Measurements from ENCODE around the gene ASXL3.

The ASXL3 gene

GRCh38 chr18:33665187-33665586 lies 87.2 kb downstream of the ASXL3 start:
- DNase-seq = no peak

- no peak for DNase-seq
Observed at GRCh38 chr18:33665641-33666040, 87.6 kb downstream of the ASXL3 start.

GRCh38 chr18:33666915-33667314 lies 88.9 kb downstream of the ASXL3 start:
- DNase-seq = no peak

DNA sequence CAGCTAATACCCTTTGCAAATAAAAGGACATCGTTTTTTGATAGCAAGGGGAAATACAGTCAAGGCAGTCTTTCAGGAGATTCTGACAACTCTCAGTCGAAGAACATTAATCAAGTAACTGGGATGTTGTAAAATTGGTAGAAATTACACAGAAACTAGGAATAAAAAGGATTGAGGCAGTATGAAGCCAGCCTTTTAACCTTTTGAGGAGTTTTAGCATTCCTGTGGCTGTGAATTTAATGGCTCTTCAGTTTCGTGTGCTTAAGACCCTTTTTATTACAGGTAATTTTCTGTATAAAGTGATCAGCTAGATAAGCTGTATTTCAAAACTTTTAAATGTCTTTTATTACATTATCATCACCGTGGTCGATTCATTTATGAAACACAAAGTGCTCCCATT lies 91.6 kb downstream of the ASXL3 start:
- DNase-seq = no peak

DNA sequence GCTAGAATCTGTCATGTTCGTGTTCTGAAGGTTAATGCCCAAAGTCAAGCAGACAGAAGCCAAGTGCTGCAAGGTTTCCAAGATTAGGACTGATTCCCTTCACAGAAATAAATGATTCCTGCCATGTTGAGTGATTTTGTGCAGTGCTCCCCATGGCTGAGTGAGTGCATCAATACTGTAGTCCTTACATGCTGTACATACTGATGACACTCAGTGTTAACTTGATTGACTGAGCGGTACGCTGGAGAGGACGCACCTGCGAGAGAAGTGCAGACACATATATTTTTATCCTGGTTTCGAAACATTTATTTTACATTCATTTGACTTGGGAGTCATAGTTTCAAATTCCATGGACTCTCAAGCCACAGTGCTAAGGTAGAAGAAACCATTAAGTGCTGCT lies 92.0 kb downstream of the ASXL3 start:
- DNase-seq = no peak

DNA sequence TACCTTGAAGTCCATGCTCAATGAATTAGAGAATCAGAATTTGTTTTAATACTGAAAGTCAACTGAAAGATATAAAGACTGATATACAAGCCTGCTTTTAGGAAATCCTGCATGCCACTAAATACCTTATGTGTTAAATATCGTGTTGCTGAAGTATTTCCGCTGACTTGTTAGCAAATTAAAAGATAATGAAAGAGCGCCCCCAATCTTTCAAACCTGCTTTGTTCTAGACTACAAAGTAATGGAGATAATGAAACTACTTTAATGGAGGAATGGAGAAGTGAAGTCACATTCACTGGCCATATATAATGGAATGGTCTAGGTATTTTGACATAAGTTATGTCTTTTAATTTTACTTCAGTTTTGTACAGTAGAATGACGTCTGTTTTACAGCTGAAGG lies 95.7 kb downstream of the ASXL3 start:
- DNase-seq = no peak

- DNase-seq = no peak
Observed at GRCh38 chr18:33676593-33676992, 98.6 kb downstream of the ASXL3 start.

DNA sequence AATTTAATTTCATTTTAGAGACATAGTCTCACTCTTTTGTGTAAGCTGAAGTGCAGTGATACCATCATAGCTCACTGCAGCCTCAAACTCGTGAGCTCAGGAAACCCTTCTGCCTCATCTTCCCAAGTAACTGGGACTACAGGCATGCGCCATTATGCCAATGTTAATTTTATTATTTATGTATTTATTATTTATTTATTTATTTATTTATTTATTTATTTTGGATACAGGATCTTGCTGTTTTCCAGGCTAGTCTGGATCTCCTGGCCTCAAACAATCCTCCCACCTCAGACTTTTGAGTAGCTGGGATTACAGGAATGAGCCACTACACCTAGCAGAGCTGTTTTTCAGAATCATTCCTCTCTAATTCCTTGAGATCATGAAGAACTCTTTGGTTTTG lies 99.9 kb downstream of the ASXL3 start:
- no peak for DNase-seq

DNA sequence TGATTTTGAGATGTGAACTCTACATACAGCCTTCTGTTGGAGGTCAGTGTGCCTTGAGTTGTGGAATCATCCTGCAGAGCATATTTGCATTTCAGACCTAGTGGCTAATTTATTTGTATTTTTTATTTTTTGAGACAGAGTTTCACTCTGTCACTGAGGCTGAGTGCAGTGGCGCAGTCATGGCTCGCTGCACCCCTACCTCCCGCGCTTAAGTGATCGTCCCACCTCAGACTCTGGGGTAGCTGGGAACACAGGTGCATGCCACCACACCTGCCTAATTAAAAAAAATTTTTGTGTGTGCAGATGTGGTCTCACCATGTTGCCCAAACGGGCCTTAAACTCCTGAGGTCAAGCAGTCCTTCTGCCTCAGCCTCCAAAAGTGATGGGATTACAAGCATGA lies 104.4 kb downstream of the ASXL3 start:
- no peak for DNase-seq

DNA sequence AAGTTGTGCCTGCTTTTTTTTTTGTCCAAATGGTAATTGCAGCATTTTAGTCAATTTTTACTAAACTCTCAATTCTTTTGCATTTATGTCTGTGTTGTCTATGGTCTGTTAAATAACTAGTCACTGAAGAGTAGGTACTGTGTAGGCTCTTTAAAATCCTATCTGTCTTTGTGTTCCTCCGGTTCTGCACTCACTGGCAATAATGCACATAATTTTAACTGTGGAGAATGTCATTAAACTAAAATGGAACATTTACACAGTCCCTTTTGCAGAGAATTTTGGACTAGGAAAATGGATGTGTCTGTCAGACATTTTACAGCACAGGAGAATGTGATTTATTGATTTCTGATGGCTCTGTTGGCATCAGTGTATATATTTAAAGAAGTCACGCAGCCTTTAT lies 116.6 kb downstream of the ASXL3 start:
- DNase-seq = no peak

DNA sequence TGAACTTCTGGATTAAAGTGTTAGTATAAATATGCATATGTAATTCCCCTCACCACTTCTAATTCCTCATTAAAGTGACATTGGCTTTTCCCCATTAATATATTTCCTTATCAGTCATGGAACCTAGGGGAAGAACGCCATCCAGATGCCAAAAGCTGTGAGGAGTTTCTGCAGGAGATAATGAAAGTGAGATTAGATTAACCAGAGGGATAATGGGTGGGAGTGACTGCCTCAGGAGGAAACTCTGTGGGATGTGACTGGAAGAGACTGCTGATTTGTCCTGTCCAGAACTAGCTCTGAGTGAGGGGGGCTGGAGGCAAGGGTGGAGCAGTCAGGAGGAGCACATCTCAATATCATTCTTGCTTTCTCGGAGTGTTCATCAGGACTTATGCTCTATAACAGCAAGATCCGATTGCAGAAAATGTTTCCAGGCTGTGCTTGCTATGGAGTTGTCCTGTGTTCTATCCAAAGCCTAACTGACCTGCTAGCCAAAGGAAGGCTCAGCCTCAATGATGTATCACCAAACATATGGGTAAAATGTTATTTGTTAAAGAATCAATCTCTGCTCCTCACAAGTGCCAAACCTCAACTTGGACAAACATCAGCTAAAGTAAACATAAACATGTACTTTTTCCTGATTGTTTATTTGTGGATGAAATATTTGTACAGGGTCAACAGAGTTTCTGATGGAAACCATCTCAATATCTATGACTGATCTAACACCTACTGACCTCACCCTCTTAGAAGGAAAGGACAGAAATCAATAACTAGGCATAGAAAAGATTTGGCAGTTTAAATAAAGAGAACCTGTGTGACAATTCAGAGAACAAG lies 118.5 kb downstream of the ASXL3 start:
- no peak for DNase-seq

- DNase-seq = no peak
Observed at GRCh38 chr18:33697498-33697897, 119.5 kb downstream of the ASXL3 start.

- no peak for DNase-seq
Observed at GRCh38 chr18:33699372-33699771, 121.4 kb downstream of the ASXL3 start.

GRCh38 chr18:33700513-33700976 lies 122.5 kb downstream of the ASXL3 start:
- DNase-seq = no peak

DNA sequence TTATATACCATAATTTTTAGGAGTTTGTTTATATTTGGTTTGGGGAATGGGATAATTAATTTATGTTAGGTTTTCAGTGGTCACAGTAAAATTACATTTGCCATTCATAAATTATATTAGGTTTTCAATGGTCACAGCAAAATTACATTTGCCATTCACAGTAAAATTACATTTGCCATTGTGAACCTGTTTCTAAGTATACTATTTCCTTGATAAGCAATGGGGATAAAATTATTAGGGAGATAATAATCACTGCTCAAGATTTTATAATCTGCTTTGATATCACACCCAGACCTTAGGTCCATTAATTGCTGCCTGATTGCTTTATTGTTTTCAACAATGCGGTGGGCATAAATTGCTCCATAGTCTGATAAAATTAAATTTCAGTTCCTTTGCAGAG lies 124.6 kb downstream of the ASXL3 start:
- DNase-seq = no peak

GRCh38 chr18:33706391-33706790 lies 128.4 kb downstream of the ASXL3 start:
- DNase-seq = no peak

DNA sequence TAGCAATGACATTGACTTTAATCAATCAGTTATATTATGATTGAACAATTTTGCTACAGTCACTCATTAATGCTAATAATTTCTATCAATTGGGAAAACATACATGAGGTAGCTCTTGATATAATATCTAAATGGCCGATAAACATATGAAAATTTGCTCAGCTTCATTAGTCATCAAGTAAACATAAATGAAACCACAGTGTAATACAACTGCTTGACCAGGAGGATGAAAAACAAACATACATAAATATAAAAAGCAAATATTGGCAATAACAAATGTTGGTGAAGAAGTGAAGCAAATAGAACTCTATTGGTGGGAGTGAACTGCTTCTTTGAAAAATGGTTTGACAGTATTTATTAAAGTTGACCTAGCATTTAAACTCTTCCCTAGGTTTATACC lies 130.9 kb downstream of the ASXL3 start:
- DNase-seq = no peak

DNA sequence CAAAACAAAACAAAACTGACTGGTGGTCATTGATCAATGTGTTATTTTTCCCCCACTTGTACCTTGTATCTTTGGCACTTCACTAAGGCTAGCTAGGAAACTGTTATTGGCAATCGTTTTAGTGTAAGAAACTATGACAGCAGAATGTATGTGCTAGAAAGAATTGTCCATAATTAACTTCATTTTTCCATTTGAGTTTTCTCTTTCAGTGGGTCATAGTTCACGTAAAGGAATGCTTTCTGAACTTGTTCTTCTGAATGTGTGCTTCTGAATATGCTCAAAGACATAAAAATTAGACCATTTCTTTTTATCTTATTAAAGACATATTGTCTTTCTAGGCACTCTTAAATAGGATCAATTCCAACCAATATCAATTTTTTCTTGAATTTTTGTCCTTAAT lies 132.2 kb downstream of the ASXL3 start:
- DNase-seq = no peak

- no peak for DNase-seq
Observed at GRCh38 chr18:33711514-33711913, 133.5 kb downstream of the ASXL3 start.

GRCh38 chr18:33712719-33713118 lies 134.7 kb downstream of the ASXL3 start:
- no peak for DNase-seq

- DNase-seq = no peak
Observed at GRCh38 chr18:33716061-33716683, 138.2 kb downstream of the ASXL3 start.

DNA sequence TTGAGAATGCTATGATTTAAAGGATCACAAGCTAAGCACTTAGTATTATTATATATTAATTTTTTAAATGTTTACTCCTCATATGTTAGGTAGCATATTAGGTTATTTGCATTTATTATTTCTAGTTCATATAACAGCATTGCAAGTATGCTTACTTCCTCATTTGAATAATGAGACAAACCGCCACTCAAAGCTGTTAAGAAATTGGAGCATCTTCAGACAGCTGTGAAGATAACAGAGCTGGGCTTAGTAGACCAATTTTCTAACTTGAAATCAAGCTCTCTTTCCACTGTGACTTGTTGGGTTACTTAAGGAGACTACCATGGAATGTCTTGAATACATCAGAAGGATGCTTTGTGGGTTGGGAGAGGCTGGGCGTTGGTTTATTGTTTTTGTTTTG lies 139.3 kb downstream of the ASXL3 start:
- DNase-seq = no peak

- no peak for DNase-seq
Observed at GRCh38 chr18:33720133-33720532, 142.1 kb downstream of the ASXL3 start.

DNA sequence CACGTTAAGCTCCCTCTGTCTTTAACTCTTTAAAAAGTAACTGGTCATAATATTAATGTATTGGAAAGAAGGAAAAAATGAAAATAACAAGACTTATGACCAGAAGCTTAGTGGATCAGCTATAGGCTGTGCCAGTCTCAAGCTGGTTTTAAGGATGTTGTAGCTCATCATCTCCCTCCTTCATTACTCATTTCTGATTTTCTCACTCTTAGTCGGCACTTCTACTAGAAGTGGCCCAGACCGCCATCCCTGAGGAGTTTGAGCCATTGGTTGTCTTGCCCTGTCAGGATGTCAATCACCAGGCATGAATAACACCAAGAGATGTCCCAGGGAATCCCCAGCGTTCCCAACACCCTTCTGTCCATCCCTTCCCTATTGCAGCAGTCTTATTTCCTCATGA lies 151.5 kb downstream of the ASXL3 start:
- DNase-seq = no peak

DNA sequence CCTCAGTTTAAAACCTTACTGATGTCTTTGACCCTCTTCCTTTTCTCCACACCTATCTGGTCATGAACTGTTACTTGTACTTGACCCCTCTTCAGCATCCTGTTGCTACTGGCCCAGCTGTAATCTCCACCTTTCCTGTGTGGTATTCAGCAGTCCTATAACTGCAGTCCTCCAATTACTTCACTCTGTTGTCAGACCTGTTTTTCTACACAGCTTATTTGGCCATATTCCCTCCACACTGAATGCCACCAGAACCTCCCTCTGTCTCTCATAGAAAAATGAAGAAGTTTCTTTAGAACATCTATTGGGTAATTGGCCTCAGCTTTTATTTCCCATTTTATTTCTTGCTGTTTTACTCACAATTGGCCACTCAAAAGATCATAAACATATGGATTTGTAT lies 155.4 kb downstream of the ASXL3 start:
- DNase-seq = no peak
